ENCODE measurements around the gene NPM3. TPM values are rescaled to one million over a fixed set of nuclear protein-coding genes. Genes with fewer than 3 reads are reported as not detected.

The NPM3 gene
- polyA plus RNA-seq, 1 experiment, result 35.6 TPM

DNA sequence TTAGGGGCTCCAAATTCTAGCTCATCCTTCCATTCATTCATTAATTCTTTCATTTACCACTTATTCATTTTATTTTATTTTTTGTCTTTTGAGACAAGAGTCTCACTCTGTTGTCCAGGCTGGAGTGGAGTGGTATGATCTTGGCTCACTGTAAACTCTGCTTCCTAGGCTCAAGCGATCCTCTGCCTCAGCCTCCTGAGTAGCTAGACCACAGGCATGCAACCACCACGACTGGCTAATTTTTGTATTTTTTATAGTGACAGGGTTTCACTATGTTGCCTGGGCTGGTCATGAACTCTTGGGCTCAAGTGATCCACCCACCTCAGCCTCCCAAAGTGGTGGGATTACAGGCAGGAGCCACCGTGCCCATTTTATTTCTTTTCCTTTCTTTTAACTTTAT lies 39.0 kb downstream of the NPM3 start:
- H3K4me3 ChIP-seq (ENCODE audit: low read depth, low read length), result no peak overlapping the region
- no peak for DNase-seq (ENCODE audit: low read depth)
- TF ChIP-seq, protein P1, sequence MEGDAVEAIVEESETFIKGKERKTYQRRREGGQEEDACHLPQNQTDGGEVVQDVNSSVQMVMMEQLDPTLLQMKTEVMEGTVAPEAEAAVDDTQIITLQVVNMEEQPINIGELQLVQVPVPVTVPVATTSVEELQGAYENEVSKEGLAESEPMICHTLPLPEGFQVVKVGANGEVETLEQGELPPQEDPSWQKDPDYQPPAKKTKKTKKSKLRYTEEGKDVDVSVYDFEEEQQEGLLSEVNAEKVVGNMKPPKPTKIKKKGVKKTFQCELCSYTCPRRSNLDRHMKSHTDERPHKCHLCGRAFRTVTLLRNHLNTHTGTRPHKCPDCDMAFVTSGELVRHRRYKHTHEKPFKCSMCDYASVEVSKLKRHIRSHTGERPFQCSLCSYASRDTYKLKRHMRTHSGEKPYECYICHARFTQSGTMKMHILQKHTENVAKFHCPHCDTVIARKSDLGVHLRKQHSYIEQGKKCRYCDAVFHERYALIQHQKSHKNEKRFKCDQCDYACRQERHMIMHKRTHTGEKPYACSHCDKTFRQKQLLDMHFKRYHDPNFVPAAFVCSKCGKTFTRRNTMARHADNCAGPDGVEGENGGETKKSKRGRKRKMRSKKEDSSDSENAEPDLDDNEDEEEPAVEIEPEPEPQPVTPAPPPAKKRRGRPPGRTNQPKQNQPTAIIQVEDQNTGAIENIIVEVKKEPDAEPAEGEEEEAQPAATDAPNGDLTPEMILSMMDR (IDR thresholded peaks at IDR 0.05; ENCODE audit: insufficient read depth, low read depth, low read length), result no peak
- ChIA-PET POLR2A (no interaction called here), CTCF (interaction anchor here (1.4 kb wide), 1 partner anchor 11 kb away, joined by 3 read pairs; no protein-coding TSS in a partner anchor)
- H3K36me3 ChIP-seq (ENCODE audit: control insufficient read depth, insufficient read depth, low read length), result no peaks in the 10 kb centered on the region
- H3K27me3 ChIP-seq (ENCODE audit: control insufficient read depth, insufficient read depth, low read length), result peaks cover 8% of the 10 kb centered on the region

DNA sequence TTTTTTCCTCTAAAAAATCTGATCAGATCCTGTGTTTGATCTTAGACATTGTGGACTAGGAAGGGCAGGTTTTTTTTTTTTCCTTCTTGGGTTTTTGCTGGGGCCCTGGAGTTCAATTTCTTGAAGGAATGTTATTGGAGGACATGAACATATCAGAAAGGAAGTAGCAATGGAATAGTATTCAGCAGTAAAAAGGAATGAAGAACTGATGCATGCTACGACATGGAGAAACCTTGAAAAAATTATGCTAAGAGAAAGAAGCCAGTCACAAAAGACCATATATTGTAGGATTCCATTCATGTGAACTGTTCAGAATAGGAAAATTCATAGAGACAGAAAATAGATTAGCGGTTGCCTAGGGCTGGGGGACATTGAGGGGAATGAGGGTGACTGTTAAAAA lies 41.3 kb downstream of the NPM3 start:
- DNase-seq (ENCODE audit: low read depth), result no peak
- peaks cover 7% of the 10 kb centered on the region for H3K27me3 ChIP-seq (ENCODE audit: control insufficient read depth, insufficient read depth, low read length)
- no peaks in the 10 kb centered on the region for H3K36me3 ChIP-seq (ENCODE audit: control insufficient read depth, insufficient read depth, low read length)
- no peak overlapping the region for H3K4me3 ChIP-seq (ENCODE audit: low read depth, low read length)
- TF ChIP-seq, protein P1 (IDR thresholded peaks at IDR 0.05; ENCODE audit: insufficient read depth, low read depth, low read length), result no peak
- ChIA-PET CTCF (no interaction called here), POLR2A (no interaction called here)

DNA sequence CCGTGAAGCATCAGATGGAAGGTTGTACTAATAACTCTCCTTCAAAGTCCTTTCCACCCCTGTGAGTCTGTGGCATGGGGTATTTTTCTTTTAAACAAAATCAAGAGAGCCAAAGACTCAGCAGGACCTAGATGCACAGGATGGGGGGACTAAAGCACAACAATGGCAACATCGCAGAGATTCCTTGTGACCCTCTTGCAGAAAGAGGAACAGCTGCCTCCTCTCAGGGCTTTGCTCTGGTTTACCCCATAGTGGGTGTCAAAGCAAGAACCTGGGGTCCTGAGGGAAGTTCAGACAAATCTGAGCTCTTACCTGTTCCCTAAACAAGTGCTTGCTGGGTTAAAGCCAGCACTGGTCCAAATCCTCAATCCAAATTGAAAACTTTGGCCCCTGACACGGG lies 46.6 kb downstream of the NPM3 start:
- TF ChIP-seq, protein P1 (IDR thresholded peaks at IDR 0.05; ENCODE audit: insufficient read depth, low read depth, low read length), result no peak
- H3K27me3 ChIP-seq (ENCODE audit: control insufficient read depth, insufficient read depth, low read length), result peaks cover 11% of the 10 kb centered on the region
- H3K36me3 ChIP-seq (ENCODE audit: control insufficient read depth, insufficient read depth, low read length), result no peaks in the 10 kb centered on the region
- no peak for DNase-seq (ENCODE audit: low read depth)
- CTCF ChIA-PET, result interaction anchor here (0.6 to 1.2 kb wide), 2 partner anchors 12 to 18 kb away, joined by 3 read pairs; no protein-coding TSS in a partner anchor
- POLR2A ChIA-PET, result no interaction called here
- no peak overlapping the region for H3K4me3 ChIP-seq (ENCODE audit: low read depth, low read length)

DNA sequence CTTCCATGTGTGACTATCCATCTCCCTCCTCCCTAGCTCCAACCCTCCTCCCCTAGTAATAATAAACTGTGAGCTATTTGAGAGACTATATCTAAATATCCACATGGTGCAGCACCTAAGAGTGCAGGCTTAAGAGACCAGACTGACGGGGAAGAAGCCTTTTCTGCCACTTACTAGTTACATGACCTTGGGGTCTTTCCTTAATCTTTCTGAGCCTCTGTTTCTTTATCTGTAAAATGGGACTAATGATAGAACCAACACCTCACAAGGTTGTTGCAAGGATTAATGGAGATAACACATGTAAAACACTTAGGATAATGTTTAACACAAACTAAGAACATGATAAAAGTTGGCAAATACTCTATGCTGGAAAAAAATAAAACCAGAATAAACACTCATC lies 51.1 kb downstream of the NPM3 start:
- Histone ChIP-seq H3K4me3 (ENCODE audit: low read depth, low read length) (no peak overlapping the region), H3K36me3 (ENCODE audit: control insufficient read depth, insufficient read depth, low read length) (no peaks in the 10 kb centered on the region), H3K27me3 (ENCODE audit: control insufficient read depth, insufficient read depth, low read length) (peaks cover 11% of the 10 kb centered on the region)
- TF ChIP-seq, protein P1 (IDR thresholded peaks at IDR 0.05; ENCODE audit: insufficient read depth, low read depth, low read length), result no peak
- DNase-seq (ENCODE audit: low read depth), result no peak
- CTCF ChIA-PET, result interaction anchor here (1.0 to 1.1 kb wide), 2 partner anchors 11 to 129 kb away, joined by 3 to 4 read pairs; no protein-coding TSS in a partner anchor
- POLR2A ChIA-PET, result interaction anchor here (0.6 kb wide), 1 partner anchor 758 kb away, joined by 9 read pairs; no protein-coding TSS in a partner anchor

Other genes starting within 250 kb of the NPM3 start
- gene POLL, start 195.2 kb downstream of the NPM3 start, polyA plus RNA-seq (2011; rRNA removed), result 18.8 and 31.3 TPM in 2 replicates
- 46.4 and 51.9 TPM in 2 replicates for gene DPCD, start 195.1 kb downstream of the NPM3 start, polyA plus RNA-seq (2011; rRNA removed)
- 28.9 and 31.2 TPM in 2 replicates for gene FBXW4, start 88.3 kb downstream of the NPM3 start, polyA plus RNA-seq (2011; rRNA removed)
- not detected in 2 replicates for gene FGF8, start 7.3 kb downstream of the NPM3 start, polyA plus RNA-seq (2011; rRNA removed)
- 25.6 and 52.3 TPM in 2 replicates for gene OGA, start 35.0 kb upstream of the NPM3 start, polyA plus RNA-seq (2011; rRNA removed)
- gene KCNIP2, start 60.4 kb upstream of the NPM3 start, polyA plus RNA-seq (2011; rRNA removed), result 0.38 and 0.43 TPM in 2 replicates